H1 (cell line): ENCODE measurements around the gene COLQ. TPM values are rescaled to one million over a fixed set of nuclear protein-coding genes. Genes with fewer than 3 reads are reported as not detected.

Experiments used
- CTCF ChIA-PET: fragments of 300-600 bp; sonication (Branson Sonifier 250); formaldehyde crosslinking; loops from one replicate; lab custom pipeline; 2021; ENCODE audit not compliant: partially characterized antibody; lab: Charles Lee
- POLR2A ChIA-PET: fragments of 300-600 bp; sonication (Branson Sonifier 250); formaldehyde crosslinking; loops from one replicate; lab custom pipeline; 2021; ENCODE audit warnings: inconsistent platforms; ENCODE audit not compliant: partially characterized antibody; lab: Charles Lee
- DNase-seq, 2 experiments: peaks; one replicate each; pipeline versions ENCODE4 v3.0.0 to v3.0.0-alpha.2; 2010 to 2022; ENCODE audit warnings: low spot score in 2 of 2, low read depth in 1 of 2, mixed read lengths in 1 of 2
- FAIRE-seq: peaks from 2 replicates; lab custom pipeline; 2011; peaks lifted over from hg19 to GRCh38; lab: Jason Lieb, UNC
- H2AFZ ChIP-seq: 2 replicates; pipeline ENCODE4 v1.8.1; 2012; ENCODE audit warnings: low read length, inconsistent platforms
- H2AK5ac ChIP-seq: 2 replicates; pipeline ENCODE4 v1.6.1; 2013; ENCODE audit warnings: low read depth, low read length
- H2BK120ac ChIP-seq: replicated peaks from 2 replicates; pipeline ENCODE3; 2013; ENCODE audit warnings: low read depth, low read length, inconsistent platforms
- H2BK12ac ChIP-seq: 2 replicates; pipeline ENCODE4 v1.6.1; 2013; ENCODE audit warnings: low read depth, low read length
- H2BK15ac ChIP-seq: 2 replicates; pipeline ENCODE4 v1.6.1; 2013; ENCODE audit warnings: low read length
- H2BK20ac ChIP-seq: 2 replicates; pipeline ENCODE4 v1.6.1; 2013; ENCODE audit warnings: low read length
- H2BK5ac ChIP-seq: 2 replicates; pipeline ENCODE4 v1.6.1; 2013; ENCODE audit warnings: low read depth, low read length
- H3K14ac ChIP-seq: 2 replicates; pipeline ENCODE4 v1.6.1; 2013; ENCODE audit warnings: inconsistent platforms; ENCODE audit not compliant: insufficient read length
- H3K18ac ChIP-seq: 2 replicates; pipeline ENCODE4 v1.6.1; 2013; ENCODE audit warnings: low read length; ENCODE audit errors: extremely low read depth
- H3K23ac ChIP-seq: 2 replicates; pipeline ENCODE4 v1.6.1; 2013; ENCODE audit warnings: inconsistent platforms; ENCODE audit not compliant: insufficient read length
- H3K23me2 ChIP-seq: 2 replicates; pipeline ENCODE4 v1.6.1; 2013; ENCODE audit warnings: low read depth, low read length
- H3K27ac ChIP-seq: 2 replicates; pipeline ENCODE4 v1.6.1; 2011; ENCODE audit warnings: low read depth, low read length, inconsistent platforms
- H3K27me3 ChIP-seq, 4 experiments: replicated peaks in 1 of 4; 1 replicate in 1 of 4; 2 replicates in 3 of 4; pipeline versions ENCODE4 v1.6.1 to v1.8.1; 2011 to 2013; ENCODE audit warnings: low read length in 3 of 4, mild to moderate bottlenecking in 3 of 4, inconsistent platforms in 2 of 4, mixed read lengths in 2 of 4, moderate library complexity in 1 of 4; ENCODE audit not compliant: control insufficient read depth in 3 of 4, insufficient read depth in 3 of 4; ENCODE audit errors: extremely low read depth in 1 of 4
- H3K36me3 ChIP-seq, 4 experiments: 2 replicates each; pipeline versions ENCODE4 v1.6.1 to v1.8.1; 2011 to 2013; ENCODE audit warnings: mild to moderate bottlenecking in 4 of 4, low read length in 3 of 4, moderate library complexity in 2 of 4, control low read depth in 1 of 4, inconsistent platforms in 1 of 4; ENCODE audit not compliant: insufficient read depth in 4 of 4, control insufficient read depth in 2 of 4
- H3K4ac ChIP-seq: replicated peaks from 2 replicates; pipeline ENCODE3; 2013; ENCODE audit warnings: low read length, low read depth, mixed read lengths, inconsistent platforms; ENCODE audit not compliant: insufficient read length
- H3K4me1 ChIP-seq, 4 experiments: replicated peaks in 1 of 4; 1 replicate in 1 of 4; 2 replicates in 3 of 4; pipeline versions ENCODE4 v1.6.1 to v1.8.1; 2011 to 2013; ENCODE audit warnings: low read length in 3 of 4, inconsistent platforms in 2 of 4, mixed read lengths in 1 of 4; ENCODE audit not compliant: insufficient read depth in 4 of 4, control insufficient read depth in 3 of 4
- H3K4me2 ChIP-seq, 2 experiments: 2 replicates each; pipeline versions ENCODE4 v1.6.1 to v1.8.1; 2011 to 2013; ENCODE audit warnings: low read depth in 2 of 2, low read length in 2 of 2, control low read depth in 1 of 2, inconsistent platforms in 1 of 2, mild to moderate bottlenecking in 1 of 2; ENCODE audit not compliant: insufficient read depth in 1 of 2
- H3K4me3 ChIP-seq, 4 experiments: fragments of 200-600, 300-600 bp in 1 of 4; sonication (generic), shearing (Covaris generic), sonication (Bioruptor Twin) in 1 of 4; 2 replicates each; pipeline versions ENCODE4 v1.5.1 to v1.8.1; 2011 to 2016; ENCODE audit warnings: low read length in 4 of 4, low read depth in 3 of 4, control low read depth in 2 of 4, inconsistent platforms in 2 of 4, mild to moderate bottlenecking in 2 of 4, mixed read lengths in 1 of 4, moderate library complexity in 1 of 4; ENCODE audit not compliant: insufficient read depth in 2 of 4; ENCODE audit errors: extremely low read depth in 1 of 4
- H3K56ac ChIP-seq: replicated peaks from 2 replicates; pipeline ENCODE3; 2013; ENCODE audit warnings: low read depth, mild to moderate bottlenecking, mixed read lengths, low read length, inconsistent platforms; ENCODE audit not compliant: insufficient read length
- H3K79me1 ChIP-seq: 2 replicates; pipeline ENCODE4 v1.6.1; 2013; ENCODE audit warnings: low read depth, low read length, control low read depth
- H3K79me2 ChIP-seq, 2 experiments: 2 replicates each; pipeline versions ENCODE4 v1.6.1 to v1.8.1; 2012 to 2013; ENCODE audit warnings: low read length in 2 of 2, mild to moderate bottlenecking in 2 of 2, inconsistent platforms in 1 of 2; ENCODE audit not compliant: insufficient read depth in 2 of 2, control insufficient read depth in 1 of 2
- H3K9ac ChIP-seq, 4 experiments: replicated peaks in 1 of 4; 1 replicate in 1 of 4; 2 replicates in 3 of 4; pipeline versions ENCODE4 v1.6.1 to v1.8.1; 2011 to 2013; ENCODE audit warnings: low read depth in 3 of 4, low read length in 3 of 4, control low read depth in 2 of 4, mild to moderate bottlenecking in 2 of 4, moderate library complexity in 2 of 4, inconsistent platforms in 1 of 4; ENCODE audit errors: extremely low read depth in 1 of 4
- H3K9me3 ChIP-seq, 2 experiments: 2 replicates each; pipeline versions ENCODE4 v1.6.1 to v1.8.1; 2012 to 2013; ENCODE audit warnings: mild to moderate bottlenecking in 2 of 2, moderate library complexity in 2 of 2, control low read depth in 1 of 2, inconsistent platforms in 1 of 2, low read depth in 1 of 2, low read length in 1 of 2, mixed read lengths in 1 of 2; ENCODE audit not compliant: insufficient read depth in 2 of 2
- H4K20me1 ChIP-seq, 2 experiments: replicated peaks in 1 of 2; 2 replicates each; pipeline versions ENCODE3 to v1.8.1; 2011 to 2013; ENCODE audit warnings: inconsistent platforms in 2 of 2, low read length in 2 of 2, mild to moderate bottlenecking in 1 of 2; ENCODE audit not compliant: insufficient read depth in 2 of 2, control insufficient read depth in 1 of 2
- H4K5ac ChIP-seq: 2 replicates; pipeline ENCODE4 v1.6.1; 2013; ENCODE audit warnings: low read length, low read depth, mixed read lengths, inconsistent platforms; ENCODE audit not compliant: insufficient read length
- H4K8ac ChIP-seq: 2 replicates; pipeline ENCODE4 v1.8.0; 2013; ENCODE audit warnings: mild to moderate bottlenecking, moderate library complexity, low read length, inconsistent platforms; ENCODE audit not compliant: insufficient read depth; ENCODE audit errors: extremely low read depth
- H4K91ac ChIP-seq: replicated peaks from 2 replicates; pipeline ENCODE3; 2013; ENCODE audit warnings: low read length, mixed read lengths, inconsistent platforms; ENCODE audit not compliant: insufficient read length
- E2F6 ChIP-seq: IDR thresholded peaks from 2 replicates; pipeline ENCODE4 v1.6.1; 2012; ENCODE audit warnings: inconsistent platforms
- EP300 ChIP-seq, 2 experiments: IDR thresholded peaks; 1 replicate in 1 of 2; 2 replicates in 1 of 2; pipeline ENCODE4 v1.6.1; 2011 to 2012; ENCODE audit warnings: low read depth in 2 of 2, low read length in 2 of 2, mild to moderate bottlenecking in 2 of 2, borderline replicate concordance in 1 of 2, inconsistent platforms in 1 of 2, moderate library complexity in 1 of 2
- EZH2 ChIP-seq: fragments of 200-600 bp; sonication (generic); IDR thresholded peaks from 2 replicates; pipeline ENCODE4 v1.7.1; 2012; ENCODE audit warnings: low read depth, mild to moderate bottlenecking, moderate library complexity, low read length, inconsistent platforms; ENCODE audit not compliant: severe bottlenecking
- HDAC2 ChIP-seq, 2 experiments: fragments of 300-600 bp in 1 of 2; sonication (generic) in 1 of 2; IDR thresholded peaks; 2 replicates each; pipeline ENCODE4 v1.6.1; 2011 to 2012; ENCODE audit warnings: low read depth in 2 of 2, low read length in 2 of 2, mild to moderate bottlenecking in 2 of 2, moderate library complexity in 2 of 2, borderline replicate concordance in 1 of 2, inconsistent platforms in 1 of 2
- NRF1 ChIP-seq: IDR thresholded peaks from 2 replicates; pipeline ENCODE4 v1.6.1; 2011; ENCODE audit warnings: mild to moderate bottlenecking, low read depth, low read length, improper control_type of control experiment
- SRF ChIP-seq: IDR thresholded peaks from 2 replicates; pipeline ENCODE4 v1.6.1; 2011; ENCODE audit warnings: mild to moderate bottlenecking, low read depth, low read length, moderate library complexity
- TCF12 ChIP-seq: IDR thresholded peaks from 2 replicates; pipeline ENCODE4 v1.6.1; 2011; ENCODE audit warnings: low read depth, mild to moderate bottlenecking, low read length
- WGBS, 2 experiments: shearing (Covaris generic) in 1 of 2; methylation state at CpG; one replicate each; pipeline versions ENCODE4 v1.1.6 to v1.1.7; 2013 to 2015; ENCODE audit warnings: low lambda C conversion rate in 2 of 2, mixed read lengths in 2 of 2, inconsistent platforms in 1 of 2, low coverage in 1 of 2, missing lambda C conversion rate in 1 of 2; ENCODE audit not compliant: insufficient replicate concordance in 2 of 2, insufficient coverage in 1 of 2, insufficient read length in 1 of 2; ENCODE audit errors: extremely low coverage in 1 of 2, missing lambda C conversion rate in 1 of 2; 5-methylcytosine and 5-hydroxymethylcytosine counted together
- polyA plus RNA-seq, 7 experiments: library from polyadenylated mRNA; depleted of rRNA in 3 of 7; stranded (reverse) in 5 of 7; unstranded in 2 of 7; fragments of >200 nt in 5 of 7; fragments of 200-250 nt in 2 of 7; gene quantifications; 1 replicate in 5 of 7; 2 replicates in 1 of 7; 4 replicates in 1 of 7; pipeline versions ENCODE4 v1.2.1 to v1.2.3, GENCODE V29; 2011 to 2013; ENCODE audit warnings: missing spikeins in 2 of 7, mixed read lengths in 2 of 7
- total RNA-seq: library from RNA; stranded (reverse); fragmentation: NEBNext Ultra II Directional; extraction: Animal tissue kit (Norgen Biotek cat#: 25700); gene quantifications from 2 replicates; pipeline ENCODE4 v1.2.1, GENCODE V29; 2021

COLQ gene
- total and polyA plus RNA-seq, 2 of the 8 experiments (the other 6 are each of a cell fraction or from before 2014, with no cell fraction given), result 1.5 to 1.9 TPM

- POLR2A ChIA-PET, result no interaction called here
- TF ChIP-seq NRF1 (no peak), TCF12 (no peak), HDAC2 (IDR thresholded peaks at IDR 0.05; ENCODE audit: borderline replicate concordance in 1 of 2, low read depth in 2 of 2, low read length in 2 of 2) (no peak), E2F6 (no peak), EP300 (IDR thresholded peaks at IDR 0.05; ENCODE audit: borderline replicate concordance in 1 of 2, low read depth in 2 of 2, low read length in 2 of 2) (no peak), SRF (no peak), EZH2 (no peak)
- H3K23me2 ChIP-seq, result no peaks in the 10 kb centered on the region; the same call in 1 of the 2 replicates
- CTCF ChIA-PET, result interaction anchor here (0.6 to 2.0 kb wide), 4 partner anchors 26 to 630 kb away, joined by 3 to 5 read pairs (median 4); no protein-coding TSS in a partner anchor
- no peak overlapping the region for H3K23ac ChIP-seq
- no peak overlapping the region for H4K91ac ChIP-seq
- H4K8ac ChIP-seq, result 0 out of 2 replicates have a peak overlapping the region, but pooled peaks have one; percentile 12
- no peak overlapping the region for H3K4ac ChIP-seq
- no peak overlapping the region for H2AFZ ChIP-seq
- H2BK5ac ChIP-seq, result no peak overlapping the region
- H3K56ac ChIP-seq, result no peak overlapping the region
- H2BK12ac ChIP-seq, result no peak overlapping the region
- no peak overlapping the region for H3K4me2 ChIP-seq
- no peaks in the 10 kb centered on the region for H3K79me1 ChIP-seq
- DNase-seq (no peak), FAIRE-seq (no peak)
- WGBS, 2 experiments, result 86% methylated on average over 4 of the region's 4 CpGs; no CpG with 5 or more reads in 1 of the 2 experiments
- peaks cover 0 to 6% (median 3%) of the 10 kb centered on the region in 4 experiments; a peak in 5 of 7 replicates for H3K4me1 ChIP-seq
- H3K79me2 ChIP-seq, result no peaks in the 10 kb centered on the region
- no peak overlapping the region for H2BK15ac ChIP-seq
- H3K27me3 ChIP-seq, result no peaks in the 10 kb centered on the region; a peak in 1 of 7 replicates
- H3K18ac ChIP-seq, result no peak overlapping the region
- H4K20me1 ChIP-seq, result peaks cover 2 to 3% of the 10 kb centered on the region in 2 experiments
- H3K27ac ChIP-seq, result no peak overlapping the region
- no peak overlapping the region for H3K4me3 ChIP-seq
- no peaks in the 10 kb centered on the region for H3K36me3 ChIP-seq
- no peak overlapping the region for H2BK20ac ChIP-seq
- H4K5ac ChIP-seq, result no peak overlapping the region
- no peak overlapping the region for H2AK5ac ChIP-seq
- H2BK120ac ChIP-seq, result no peak overlapping the region
- H3K9ac ChIP-seq, result no peak overlapping the region
- no peak overlapping the region for H3K14ac ChIP-seq
- no peaks in the 10 kb centered on the region for H3K9me3 ChIP-seq
These were observed 20.4 kb downstream of the COLQ start for GRCh38 chr3:15501126-15501525.
